ENCODE results near the gene SUSD1. TPM values are rescaled to one million over a fixed set of nuclear protein-coding genes. Genes with fewer than 3 reads are reported as not detected.

SUSD1 gene
- total RNA-seq, 1 donor from 2014 or later: 33.8 TPM

GRCh38 chr9:112149211-112149610 lies 25.9 kb downstream of the SUSD1 start:
- no peak for TF ChIP-seq CTCF (IDR thresholded peaks at IDR 0.05; ENCODE audit: insufficient read depth, low read length, poor library complexity, severe bottlenecking)
- no peaks in the 10 kb centered on the region for H3K27me3 ChIP-seq (ENCODE audit: control insufficient read depth, insufficient read depth, low read length)

GRCh38 chr9:112145886-112146285 lies 29.2 kb downstream of the SUSD1 start:
- no peak for TF ChIP-seq CTCF (IDR thresholded peaks at IDR 0.05; ENCODE audit: insufficient read depth, low read length, poor library complexity, severe bottlenecking)
- Histone ChIP-seq H3K4me3 (ENCODE audit: low read depth, low read length) (no peak overlapping the region), H3K36me3 (ENCODE audit: control insufficient read depth, insufficient read depth, low read length) (no peaks in the 10 kb centered on the region), H3K27me3 (ENCODE audit: control insufficient read depth, insufficient read depth, low read length) (no peaks in the 10 kb centered on the region)
- no peak for DNase-seq (ENCODE audit: low read depth)

More at GRCh38 chr9:112149211-112149610, 25.9 kb downstream of the SUSD1 start:
- H3K4me3 ChIP-seq (ENCODE audit: low read depth, low read length): no peak overlapping the region
- no peak for DNase-seq (ENCODE audit: low read depth)
- H3K36me3 ChIP-seq (ENCODE audit: control insufficient read depth, insufficient read depth, low read length): no peaks in the 10 kb centered on the region

- Histone ChIP-seq H3K4me3 (ENCODE audit: low read depth, low read length) (no peak overlapping the region), H3K27me3 (ENCODE audit: control insufficient read depth, insufficient read depth, low read length) (no peaks in the 10 kb centered on the region), H3K36me3 (ENCODE audit: control insufficient read depth, insufficient read depth, low read length) (no peaks in the 10 kb centered on the region)
- TF ChIP-seq CTCF (IDR thresholded peaks at IDR 0.05; ENCODE audit: insufficient read depth, low read length, poor library complexity, severe bottlenecking): no peak
- DNase-seq (ENCODE audit: low read depth): no peak
Observed at GRCh38 chr9:112144807-112145206, 30.3 kb downstream of the SUSD1 start.

GRCh38 chr9:112142420-112142819 lies 32.7 kb downstream of the SUSD1 start:
- DNase-seq (ENCODE audit: low read depth): no peak
- Histone ChIP-seq H3K27me3 (ENCODE audit: control insufficient read depth, insufficient read depth, low read length) (no peaks in the 10 kb centered on the region), H3K4me3 (ENCODE audit: low read depth, low read length) (no peak overlapping the region), H3K36me3 (ENCODE audit: control insufficient read depth, insufficient read depth, low read length) (no peaks in the 10 kb centered on the region)
- TF ChIP-seq CTCF (IDR thresholded peaks at IDR 0.05; ENCODE audit: insufficient read depth, low read length, poor library complexity, severe bottlenecking): no peak

- DNase-seq (ENCODE audit: low read depth): no peak
- TF ChIP-seq CTCF (IDR thresholded peaks at IDR 0.05; ENCODE audit: insufficient read depth, low read length, poor library complexity, severe bottlenecking): no peak
Observed at GRCh38 chr9:112140936-112141335, 34.2 kb downstream of the SUSD1 start.

GRCh38 chr9:112137066-112137465 lies 38.0 kb downstream of the SUSD1 start:
- DNase-seq (ENCODE audit: low read depth): no peak
- no peaks in the 10 kb centered on the region for H3K36me3 ChIP-seq (ENCODE audit: control insufficient read depth, insufficient read depth, low read length)
- H3K27me3 ChIP-seq (ENCODE audit: control insufficient read depth, insufficient read depth, low read length): no peaks in the 10 kb centered on the region
- no peak overlapping the region for H3K4me3 ChIP-seq (ENCODE audit: low read depth, low read length)
- no peak for TF ChIP-seq CTCF (IDR thresholded peaks at IDR 0.05; ENCODE audit: insufficient read depth, low read length, poor library complexity, severe bottlenecking)

More at GRCh38 chr9:112140936-112141335, 34.2 kb downstream of the SUSD1 start:
- Histone ChIP-seq H3K27me3 (ENCODE audit: control insufficient read depth, insufficient read depth, low read length) (no peaks in the 10 kb centered on the region), H3K36me3 (ENCODE audit: control insufficient read depth, insufficient read depth, low read length) (no peaks in the 10 kb centered on the region), H3K4me3 (ENCODE audit: low read depth, low read length) (no peak overlapping the region)
